WTC11 (cell line): Measurements from ENCODE around the gene OR5P2.

Experiments
- CBFB ChIP-seq: sonication (generic); formaldehyde crosslinking; IDR thresholded peaks from 2 replicates; pipeline ENCODE4 v1.8.1; 2022; ENCODE audit warnings: mild to moderate bottlenecking, low read depth, missing genetic modification reagents
- JUN ChIP-seq: sonication (generic); formaldehyde crosslinking; IDR thresholded peaks from 2 replicates; pipeline ENCODE4 v1.8.0; 2023; ENCODE audit warnings: mild to moderate bottlenecking, missing genetic modification reagents
- NFYB ChIP-seq: sonication (generic); formaldehyde crosslinking; conservative IDR thresholded peaks from 2 replicates; pipeline ENCODE4 v1.8.0; 2022; ENCODE audit warnings: low read depth, missing genetic modification reagents
- ZNF121 ChIP-seq: sonication (generic); formaldehyde crosslinking; IDR thresholded peaks from 2 replicates; pipeline ENCODE4 v1.8.0; 2023; ENCODE audit warnings: missing genetic modification reagents
- ZNF263 ChIP-seq: sonication (generic); formaldehyde crosslinking; IDR thresholded peaks from 2 replicates; pipeline ENCODE4 v1.8.1; 2022; ENCODE audit warnings: low read depth, mild to moderate bottlenecking, moderate library complexity, missing genetic modification reagents
- TF ChIP-seq, protein P1 (sequence below): fragments of 200-600 bp; IDR thresholded peaks from 2 replicates; pipeline ENCODE4 v1.8.0; 2022; ENCODE audit warnings: antibody characterized with exemption
- TF ChIP-seq, protein P2 (sequence below): sonication (generic); formaldehyde crosslinking; IDR thresholded peaks from 2 replicates; pipeline ENCODE4 v1.8.0; 2022; ENCODE audit warnings: mild to moderate bottlenecking, missing genetic modification reagents
- TF ChIP-seq, protein P3 (sequence below): sonication (generic); formaldehyde crosslinking; IDR thresholded peaks from 2 replicates; pipeline ENCODE4 v1.8.0; 2022; ENCODE audit warnings: mild to moderate bottlenecking, missing genetic modification reagents

DNA sequence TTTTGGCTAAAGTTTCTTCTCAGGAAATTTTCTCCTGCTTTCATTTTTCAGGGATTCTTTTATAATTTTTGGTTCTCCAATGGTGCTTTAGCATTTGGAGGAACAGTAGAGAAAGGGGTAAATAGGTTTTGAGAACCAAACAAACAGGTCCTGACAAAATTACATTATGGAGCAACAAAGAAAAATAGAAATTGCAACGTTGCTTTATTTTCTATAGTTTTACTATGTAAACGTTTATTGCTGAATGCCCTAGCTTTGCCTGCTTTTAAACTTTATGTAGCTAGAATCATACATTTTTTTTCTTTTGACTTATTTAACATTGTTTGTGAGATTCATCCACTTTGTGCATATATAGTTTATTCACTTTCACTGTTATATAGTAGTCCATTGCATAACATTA, 43.8 kb upstream of the OR5P2 start:
- no peak for TF ChIP-seq ZNF121
- TF ChIP-seq, protein P1, sequence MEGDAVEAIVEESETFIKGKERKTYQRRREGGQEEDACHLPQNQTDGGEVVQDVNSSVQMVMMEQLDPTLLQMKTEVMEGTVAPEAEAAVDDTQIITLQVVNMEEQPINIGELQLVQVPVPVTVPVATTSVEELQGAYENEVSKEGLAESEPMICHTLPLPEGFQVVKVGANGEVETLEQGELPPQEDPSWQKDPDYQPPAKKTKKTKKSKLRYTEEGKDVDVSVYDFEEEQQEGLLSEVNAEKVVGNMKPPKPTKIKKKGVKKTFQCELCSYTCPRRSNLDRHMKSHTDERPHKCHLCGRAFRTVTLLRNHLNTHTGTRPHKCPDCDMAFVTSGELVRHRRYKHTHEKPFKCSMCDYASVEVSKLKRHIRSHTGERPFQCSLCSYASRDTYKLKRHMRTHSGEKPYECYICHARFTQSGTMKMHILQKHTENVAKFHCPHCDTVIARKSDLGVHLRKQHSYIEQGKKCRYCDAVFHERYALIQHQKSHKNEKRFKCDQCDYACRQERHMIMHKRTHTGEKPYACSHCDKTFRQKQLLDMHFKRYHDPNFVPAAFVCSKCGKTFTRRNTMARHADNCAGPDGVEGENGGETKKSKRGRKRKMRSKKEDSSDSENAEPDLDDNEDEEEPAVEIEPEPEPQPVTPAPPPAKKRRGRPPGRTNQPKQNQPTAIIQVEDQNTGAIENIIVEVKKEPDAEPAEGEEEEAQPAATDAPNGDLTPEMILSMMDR = no peak
- no peak for TF ChIP-seq CBFB
- TF ChIP-seq, protein P2, sequence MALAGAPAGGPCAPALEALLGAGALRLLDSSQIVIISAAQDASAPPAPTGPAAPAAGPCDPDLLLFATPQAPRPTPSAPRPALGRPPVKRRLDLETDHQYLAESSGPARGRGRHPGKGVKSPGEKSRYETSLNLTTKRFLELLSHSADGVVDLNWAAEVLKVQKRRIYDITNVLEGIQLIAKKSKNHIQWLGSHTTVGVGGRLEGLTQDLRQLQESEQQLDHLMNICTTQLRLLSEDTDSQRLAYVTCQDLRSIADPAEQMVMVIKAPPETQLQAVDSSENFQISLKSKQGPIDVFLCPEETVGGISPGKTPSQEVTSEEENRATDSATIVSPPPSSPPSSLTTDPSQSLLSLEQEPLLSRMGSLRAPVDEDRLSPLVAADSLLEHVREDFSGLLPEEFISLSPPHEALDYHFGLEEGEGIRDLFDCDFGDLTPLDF (CRISPR knock-in tag) = no peak
- TF ChIP-seq ZNF263 (CRISPR knock-in tag) = no peak
- TF ChIP-seq NFYB (CRISPR knock-in tag) = no peak
- no peak for TF ChIP-seq JUN (CRISPR knock-in tag)
- TF ChIP-seq, protein P3, sequence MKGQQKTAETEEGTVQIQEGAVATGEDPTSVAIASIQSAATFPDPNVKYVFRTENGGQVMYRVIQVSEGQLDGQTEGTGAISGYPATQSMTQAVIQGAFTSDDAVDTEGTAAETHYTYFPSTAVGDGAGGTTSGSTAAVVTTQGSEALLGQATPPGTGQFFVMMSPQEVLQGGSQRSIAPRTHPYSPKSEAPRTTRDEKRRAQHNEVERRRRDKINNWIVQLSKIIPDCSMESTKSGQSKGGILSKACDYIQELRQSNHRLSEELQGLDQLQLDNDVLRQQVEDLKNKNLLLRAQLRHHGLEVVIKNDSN (CRISPR knock-in tag) = no peak
